ENCODE results near the gene LAMB1. TPM values are rescaled to one million over a fixed set of nuclear protein-coding genes. Genes with fewer than 3 reads are reported as not detected.

Gene LAMB1
- total and polyA plus RNA-seq, 2 of the 13 experiments (the other 11 are each of a cell fraction or from before 2014, with no cell fraction given): 109 to 124 TPM

DNA sequence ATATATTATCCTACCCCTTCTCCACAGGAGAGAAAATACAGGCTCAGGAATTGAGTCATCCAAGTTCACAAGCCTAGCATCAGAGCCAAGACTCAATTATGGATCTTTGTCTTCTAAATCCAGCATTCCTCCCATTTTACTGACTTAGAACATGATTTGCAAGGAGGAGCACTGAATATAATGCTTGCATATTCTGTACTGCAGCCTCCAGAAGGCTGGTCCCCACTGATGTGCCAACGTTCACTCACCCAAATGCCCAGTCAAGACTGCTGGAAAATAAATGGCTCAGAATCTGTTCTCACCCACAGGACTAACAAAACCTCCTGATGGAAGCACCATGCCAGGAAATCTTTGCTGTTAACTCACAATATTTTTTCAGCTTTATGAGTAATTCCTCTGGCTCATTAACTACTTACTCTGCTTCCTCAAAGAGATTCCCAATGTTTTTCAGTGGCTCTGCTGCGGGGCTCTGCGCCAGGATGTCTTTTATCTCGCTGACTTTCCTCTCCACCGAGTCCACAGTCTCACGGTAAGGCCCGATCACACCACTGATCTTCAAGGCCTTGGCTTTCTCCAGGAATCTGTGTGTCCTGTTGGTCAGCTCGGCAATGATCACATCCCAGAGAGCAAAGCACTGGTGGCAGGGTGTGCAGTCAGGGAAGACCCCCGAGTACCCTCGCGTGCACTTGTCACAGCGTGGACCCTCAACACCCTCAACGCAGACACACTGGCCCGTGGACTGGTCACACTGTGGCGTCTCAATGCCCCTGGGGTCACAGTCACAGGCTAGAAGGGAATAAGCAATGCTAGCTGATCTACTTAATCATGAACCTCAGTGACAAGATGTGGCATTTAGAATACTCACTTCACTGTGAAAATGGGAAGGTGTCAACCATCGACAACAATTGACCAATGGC, 63.1 kb downstream of the LAMB1 start:
- H3K79me2 ChIP-seq (ENCODE audit: insufficient read depth, low read length): no peaks in the 10 kb centered on the region
- H4K20me1 ChIP-seq (ENCODE audit: insufficient read depth, low read length): no peaks in the 10 kb centered on the region
- DNase-seq (ENCODE audit: low spot score) (no peak), FAIRE-seq (no peak), ATAC-seq (no peak)
- no peak overlapping the region for H3K4me2 ChIP-seq (ENCODE audit: low read depth, low read length)
- no peak overlapping the region for H2AFZ ChIP-seq (ENCODE audit: low read length)
- ChIA-PET CTCF (ENCODE audit: low intra/inter-chr PET ratio, low total read pairs) (no interaction called here), POLR2A (no interaction called here)
- no peaks in the 10 kb centered on the region for H3K4me1 ChIP-seq (ENCODE audit: insufficient read depth, low read length)
- no TSS peak for BruUV-seq (replicated peaks)
- intact Hi-C loops (cut with micrococcal nuclease; ENCODE audit: unreplicated experiment) (no loop called here), in situ Hi-C loops (cut with HindIII; ENCODE audit: extremely low pct_ligation_motif_present, low pct_unique_long_range_greater_than_20kb) (no loop called here)
- no peaks in the 10 kb centered on the region for H3K9me3 ChIP-seq (ENCODE audit: low read length)
- no peak overlapping the region for H3K27ac ChIP-seq (ENCODE audit: extremely low read length, insufficient read depth, low read length)
- WGBS (ENCODE audit: low lambda C conversion rate): 96% methylated on average over 12 of the region's 16 CpGs
- peaks cover 19 to 57% of the 10 kb centered on the region in 2 experiments for H3K36me3 ChIP-seq (replicated peaks in 1 of 2; ENCODE audit: control insufficient read depth in 1 of 2, insufficient read depth in 2 of 2, low read length in 2 of 2)
- no peak for TF ChIP-seq ZNF124 (CRISPR knock-in tag; IDR thresholded peaks at IDR 0.05)
- no peak for TF ChIP-seq BCL6 (CRISPR knock-in tag; IDR thresholded peaks at IDR 0.05)
- no peak for TF ChIP-seq TBP (CRISPR knock-in tag; IDR thresholded peaks at IDR 0.05)
- TF ChIP-seq REPIN1 (CRISPR knock-in tag; IDR thresholded peaks at IDR 0.05; ENCODE audit: borderline replicate concordance, low read depth): no peak
- TF ChIP-seq RBM22 (optimal IDR thresholded peaks at IDR 0.05; ENCODE audit: low read length): peak; percentile 24
- TF ChIP-seq EED (CRISPR knock-in tag; IDR thresholded peaks at IDR 0.05): no peak
- no peak for TF ChIP-seq PPARG (CRISPR knock-in tag; conservative IDR thresholded peaks at IDR 0.05)
- no peak for TF ChIP-seq ZNF772 (CRISPR knock-in tag; IDR thresholded peaks at IDR 0.05)
- TF ChIP-seq SP1 (IDR thresholded peaks at IDR 0.05): no peak
- TF ChIP-seq SP1 (CRISPR knock-in tag; IDR thresholded peaks at IDR 0.05): no peak
- peak; percentile 5 for TF ChIP-seq AGO2 (optimal IDR thresholded peaks at IDR 0.05; ENCODE audit: low read depth, low read length)
- no peak for TF ChIP-seq FOXP1 (IDR thresholded peaks at IDR 0.05)
- TF ChIP-seq FOXP1 (CRISPR knock-in tag; IDR thresholded peaks at IDR 0.05): no peak
- TF ChIP-seq CBX2 (IDR thresholded peaks at IDR 0.05; ENCODE audit: low read depth, low read length): no peak
- TF ChIP-seq CBX2 (CRISPR knock-in tag; IDR thresholded peaks at IDR 0.05; ENCODE audit: low read depth): no peak
- TF ChIP-seq ATRX (CRISPR knock-in tag; IDR thresholded peaks at IDR 0.05; ENCODE audit: borderline replicate concordance): no peak
- TF ChIP-seq PHF21A (CRISPR knock-in tag; IDR thresholded peaks at IDR 0.05): no peak
- TF ChIP-seq, protein P1, sequence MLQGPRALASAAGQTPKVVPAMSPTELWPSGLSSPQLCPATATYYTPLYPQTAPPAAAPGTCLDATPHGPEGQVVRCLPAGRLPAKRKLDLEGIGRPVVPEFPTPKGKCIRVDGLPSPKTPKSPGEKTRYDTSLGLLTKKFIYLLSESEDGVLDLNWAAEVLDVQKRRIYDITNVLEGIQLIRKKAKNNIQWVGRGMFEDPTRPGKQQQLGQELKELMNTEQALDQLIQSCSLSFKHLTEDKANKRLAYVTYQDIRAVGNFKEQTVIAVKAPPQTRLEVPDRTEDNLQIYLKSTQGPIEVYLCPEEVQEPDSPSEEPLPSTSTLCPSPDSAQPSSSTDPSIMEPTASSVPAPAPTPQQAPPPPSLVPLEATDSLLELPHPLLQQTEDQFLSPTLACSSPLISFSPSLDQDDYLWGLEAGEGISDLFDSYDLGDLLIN (CRISPR knock-in tag; IDR thresholded peaks at IDR 0.05; ENCODE audit: borderline replicate concordance): no peak
- no peak for TF ChIP-seq CHD2 (IDR thresholded peaks at IDR 0.05; ENCODE audit: low read depth, low read length)
- no peak for TF ChIP-seq ZNF33A (CRISPR knock-in tag; IDR thresholded peaks at IDR 0.05; ENCODE audit: borderline replicate concordance)
- 0 out of 2 replicates have a peak, but pooled peaks have one; percentile 34 for TF ChIP-seq POLR2G (IDR thresholded peaks at IDR 0.05; ENCODE audit: low read depth, low read length)
- TF ChIP-seq ZNF788 (CRISPR knock-in tag; IDR thresholded peaks at IDR 0.05; ENCODE audit: borderline replicate concordance): no peak
- no peak overlapping the region for H3K9ac ChIP-seq (ENCODE audit: insufficient read depth, low read depth, low read length)
- no peaks in the 10 kb centered on the region for H3K27me3 ChIP-seq (ENCODE audit: control insufficient read depth in 1 of 2, insufficient read depth in 2 of 2, low read length in 2 of 2)
- H3K4me3 ChIP-seq (replicated peaks in 1 of 3; ENCODE audit: insufficient read depth in 1 of 3, low read depth in 2 of 3, low read length in 3 of 3): no peak overlapping the region

Measured in HepG2 (cell line).